Fibroblast of pulmonary artery (primary cell): ENCODE data around the gene CINP.

ENCODE experiments used
- DNase-seq: peaks from one replicate; pipeline ENCODE4 v3.0.0-alpha.2; 2010; ENCODE audit warnings: low read depth
- H3K4me3 ChIP-seq: replicated peaks from 2 replicates; pipeline ENCODE4 v1.5.1; 2011; ENCODE audit warnings: low read depth, mild to moderate bottlenecking, control low read depth, low read length, moderate library complexity
- CTCF ChIP-seq: IDR thresholded peaks from 2 replicates; pipeline ENCODE4 v1.5.1; 2011; ENCODE audit warnings: mild to moderate bottlenecking, control low read depth, low read length, inconsistent platforms; ENCODE audit errors: missing control alignments

The CINP gene

GRCh38 chr14:102392506-102392905 is 29.8 kb upstream of the CINP start:
- DNase-seq = no peak
- H3K4me3 ChIP-seq = no peak overlapping the region
- TF ChIP-seq CTCF = no peak

DNA sequence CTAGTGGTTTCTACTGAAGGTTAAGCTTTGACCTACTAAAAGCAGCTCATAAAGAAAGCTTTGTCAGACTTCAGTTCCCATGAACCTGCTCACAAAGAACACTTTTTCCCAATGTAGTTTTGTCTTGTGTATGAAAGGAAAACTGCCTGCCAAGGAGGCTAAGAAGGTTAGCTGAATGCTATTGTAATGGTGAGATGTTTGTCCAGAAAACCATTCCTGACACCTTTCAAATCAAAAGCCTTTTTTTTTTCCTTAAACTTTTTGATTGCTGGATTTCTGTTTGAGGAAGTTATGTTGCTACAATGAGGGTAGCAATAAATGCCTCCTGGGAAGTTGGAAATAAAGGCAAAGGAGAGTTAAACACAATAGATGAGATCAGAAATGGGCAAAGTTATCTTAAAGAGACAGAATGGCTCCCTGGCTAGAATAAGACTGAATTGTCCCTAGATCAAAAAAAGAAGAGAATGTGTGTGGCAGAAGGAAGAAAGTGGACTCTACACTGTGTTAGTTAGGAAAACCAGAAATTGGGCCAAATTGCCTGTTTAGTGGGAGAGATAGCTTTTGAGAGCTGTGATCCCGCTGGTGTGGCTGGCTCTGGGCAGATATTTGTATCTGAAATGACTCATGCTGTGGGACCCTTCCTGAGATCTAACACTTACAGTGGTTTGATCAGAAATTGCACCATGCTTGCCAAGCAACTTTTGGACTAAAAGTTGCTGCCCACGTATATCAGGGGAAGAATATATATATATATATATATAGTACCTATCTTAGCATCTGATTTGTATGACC is 27.6 kb upstream of the CINP start:
- H3K4me3 ChIP-seq = no peak overlapping the region
- no peak for TF ChIP-seq CTCF
- peak; percentile 43 for DNase-seq

GRCh38 chr14:102389246-102389645 is 26.6 kb upstream of the CINP start:
- H3K4me3 ChIP-seq = no peak overlapping the region
- DNase-seq = no peak
- TF ChIP-seq CTCF = no peak

- TF ChIP-seq CTCF = no peak
- DNase-seq = no peak
- no peak overlapping the region for H3K4me3 ChIP-seq
These were observed 24.4 kb upstream of the CINP start for GRCh38 chr14:102387086-102387485.

GRCh38 chr14:102378830-102379229 is 16.1 kb upstream of the CINP start:
- no peak for DNase-seq
- TF ChIP-seq CTCF = no peak
- H3K4me3 ChIP-seq = no peak overlapping the region

GRCh38 chr14:102377696-102378095 is 15.0 kb upstream of the CINP start:
- no peak for TF ChIP-seq CTCF
- no peak overlapping the region for H3K4me3 ChIP-seq
- no peak for DNase-seq

- H3K4me3 ChIP-seq = no peak overlapping the region
- no peak for DNase-seq
- TF ChIP-seq CTCF = no peak
These were observed 12.4 kb upstream of the CINP start for GRCh38 chr14:102375119-102375518.
